ENCODE measurements around the gene CARHSP1.

DNA sequence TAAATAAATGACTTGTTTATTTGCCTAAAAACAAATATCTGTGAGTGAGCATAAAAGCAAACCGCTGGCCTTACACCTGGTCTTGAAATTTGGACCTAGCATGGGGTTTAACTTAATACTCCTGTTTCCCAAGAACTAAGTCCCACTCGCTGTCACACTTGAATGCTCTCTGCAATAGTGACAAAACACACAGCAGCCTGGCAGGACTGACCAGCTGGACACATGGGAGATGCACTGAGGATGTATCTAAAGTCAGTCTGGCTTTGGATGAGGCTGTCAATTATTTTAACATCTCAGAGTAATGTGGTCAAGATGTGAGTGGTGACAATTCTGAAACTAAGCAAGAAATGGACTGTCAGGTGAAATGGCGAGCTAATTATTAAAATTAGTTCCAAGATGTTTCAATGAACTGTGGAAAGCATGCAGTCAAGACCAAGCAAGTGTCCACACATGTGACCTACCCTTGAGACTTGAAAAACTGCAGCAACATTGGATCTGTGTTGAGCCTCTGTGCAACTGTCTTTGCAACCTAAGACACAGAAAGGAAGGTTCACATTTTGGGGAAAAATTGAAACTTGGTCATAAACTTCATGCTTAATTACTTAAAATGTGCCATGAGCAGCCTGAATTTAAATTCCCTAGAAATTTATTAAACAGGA is 30.0 kb upstream of the CARHSP1 start:
- TF ChIP-seq BCL11A (IDR thresholded peaks at IDR 0.05; ENCODE audit: low read depth in 2 of 2, low read length in 2 of 2) (no peak), EZH2 (IDR thresholded peaks at IDR 0.05; ENCODE audit: low read depth, low read length, severe bottlenecking) (no peak)
